GM12878 (cell line): ENCODE data around the gene NFIX. TPM values are rescaled to one million over a fixed set of nuclear protein-coding genes. Genes with fewer than 3 reads are reported as not detected.

ENCODE experiments used
- BHLHE40 ChIP-seq, 2 experiments: fragments of 450-650 bp in 1 of 2; IDR thresholded peaks; 2 replicates each; pipeline ENCODE4 v1.6.1; 2011 to 2017; ENCODE audit warnings: low read depth in 2 of 2, borderline replicate concordance in 1 of 2, improper control_type of control experiment in 1 of 2, low read length in 1 of 2, mild to moderate bottlenecking in 1 of 2
- CBFB ChIP-seq: IDR thresholded peaks from 2 replicates; pipeline ENCODE4 v1.6.1; 2016; ENCODE audit warnings: antibody characterized with exemption, low read depth
- CBX3 ChIP-seq: fragments of 200-600 bp; sonication (generic); IDR thresholded peaks from 2 replicates; pipeline ENCODE4 v1.6.1; 2016; ENCODE audit warnings: low read depth, borderline replicate concordance
- ESRRA ChIP-seq: IDR thresholded peaks from 2 replicates; pipeline ENCODE4 v1.6.1; 2012; ENCODE audit warnings: mild to moderate bottlenecking, low read length, improper control_type of control experiment
- ETV6 ChIP-seq, 2 experiments: fragments of 450-650 bp in 1 of 2; IDR thresholded peaks in 1 of 2; conservative IDR thresholded peaks in 1 of 2; 2 replicates each; pipeline ENCODE4 v1.6.1; 2014; ENCODE audit warnings: antibody characterized with exemption in 1 of 2, borderline replicate concordance in 1 of 2, low read depth in 1 of 2, mild to moderate bottlenecking in 1 of 2, moderate library complexity in 1 of 2
- FOS ChIP-seq: IDR thresholded peaks from 3 replicates; pipeline ENCODE4 v1.6.1; 2011; ENCODE audit warnings: borderline replicate concordance; ENCODE audit not compliant: insufficient read length; ENCODE audit errors: extremely low read depth
- GABPA ChIP-seq: IDR thresholded peaks from 2 replicates; pipeline ENCODE4 v1.6.1; 2014; ENCODE audit warnings: antibody characterized with exemption, low read depth, mild to moderate bottlenecking, inconsistent platforms
- HDGF ChIP-seq: fragments of 450-650 bp; IDR thresholded peaks from 2 replicates; pipeline ENCODE4 v1.6.1; 2016; ENCODE audit warnings: antibody characterized with exemption
- JUND ChIP-seq: IDR thresholded peaks from 2 replicates; pipeline ENCODE4 v1.6.1; 2012; ENCODE audit warnings: low read depth, mild to moderate bottlenecking, low read length, improper control_type of control experiment, moderate library complexity
- MXI1 ChIP-seq: fragments of 150-350 bp; IDR thresholded peaks from 2 replicates; pipeline ENCODE4 v1.6.1; 2011; ENCODE audit warnings: low read depth, mild to moderate bottlenecking, inconsistent platforms, low read length, improper control_type of control experiment
- MYC ChIP-seq: IDR thresholded peaks from 2 replicates; pipeline ENCODE4 v1.6.1; 2011; ENCODE audit warnings: mild to moderate bottlenecking, low read length, moderate library complexity, inconsistent platforms; ENCODE audit not compliant: insufficient read depth, insufficient replicate concordance, insufficient read length, severe bottlenecking
- NFIC ChIP-seq: IDR thresholded peaks from 2 replicates; pipeline ENCODE4 v1.6.1; 2012; ENCODE audit warnings: low read depth, mild to moderate bottlenecking, inconsistent platforms, low read length, moderate library complexity
- POLR2AphosphoS5 ChIP-seq: IDR thresholded peaks from 2 replicates; pipeline ENCODE4 v1.6.1; 2011; ENCODE audit warnings: mild to moderate bottlenecking, low read length, inconsistent platforms
- RAD21 ChIP-seq: IDR thresholded peaks from 2 replicates; pipeline ENCODE4 v1.6.1; 2011; ENCODE audit warnings: mild to moderate bottlenecking, low read depth, low read length, moderate library complexity; ENCODE audit not compliant: insufficient read depth
- REST ChIP-seq: IDR thresholded peaks from 2 replicates; pipeline ENCODE4 v1.6.1; 2012; ENCODE audit warnings: mild to moderate bottlenecking, low read depth, low read length
- RFX5 ChIP-seq: IDR thresholded peaks from 2 replicates; pipeline ENCODE4 v1.6.1; 2011; ENCODE audit warnings: low read depth, low read length, improper control_type of control experiment
- SMC3 ChIP-seq: IDR thresholded peaks from 2 replicates; pipeline ENCODE4 v1.6.1; 2011; ENCODE audit warnings: low read length, improper control_type of control experiment, borderline replicate concordance
- STAT1 ChIP-seq: fragments of 450-650 bp; conservative IDR thresholded peaks from 2 replicates; pipeline ENCODE4 v1.6.1; 2014; ENCODE audit warnings: antibody characterized with exemption, mild to moderate bottlenecking
- ZNF207 ChIP-seq: fragments of 450-650 bp; IDR thresholded peaks from 2 replicates; pipeline ENCODE4 v1.6.1; 2014; ENCODE audit warnings: antibody characterized with exemption, mild to moderate bottlenecking, borderline replicate concordance
- ZNF24 ChIP-seq: fragments of 450-650 bp; IDR thresholded peaks from 2 replicates; pipeline ENCODE4 v1.6.1; 2017; ENCODE audit warnings: antibody characterized with exemption, mild to moderate bottlenecking
- ZNF274 ChIP-seq: IDR thresholded peaks from one replicate; pipeline ENCODE4 v1.8.0; 2011; ENCODE audit not compliant: insufficient read length, insufficient read depth
- ZZZ3 ChIP-seq: IDR thresholded peaks from 2 replicates; pipeline ENCODE4 v1.6.1; 2011; ENCODE audit warnings: low read depth; ENCODE audit not compliant: control insufficient read depth, insufficient read length
- polyA plus RNA-seq, 11 experiments: library from polyadenylated mRNA; depleted of rRNA in 4 of 11; unstranded in 6 of 11; stranded (reverse) in 5 of 11; fragments of >200 nt; fragmentation: Nextera tagmentation in 4 of 11; fragmentation: Illumina TruSeq in 1 of 11; extraction: Ambion mirVana in 4 of 11; extraction: Trizol in 1 of 11; gene quantifications; 1 replicate in 1 of 11; 2 replicates in 10 of 11; pipeline versions ENCODE4 v1.2.1 to v1.2.3, GENCODE V29; 2011 to 2016; ENCODE audit warnings: inconsistent platforms in 2 of 11, missing spikeins in 2 of 11, low read depth in 1 of 11
- total RNA-seq, 4 experiments: library from RNA; depleted of rRNA in 3 of 4; stranded (reverse); fragments of >200 nt in 3 of 4; fragmentation: Illumina TruSeq in 1 of 4; extraction: Trizol in 1 of 4; gene quantifications; 2 replicates each; pipeline versions ENCODE4 v1.2.1 to v1.2.3, GENCODE V29; 2013 to 2021
- TF ChIP-seq, protein P1 (sequence below): IDR thresholded peaks from 2 replicates; pipeline ENCODE4 v1.6.1; 2011; ENCODE audit warnings: low read depth, mild to moderate bottlenecking, low read length, moderate library complexity, borderline replicate concordance; ENCODE audit errors: extremely low read depth
- TF ChIP-seq, protein P2 (sequence below): IDR thresholded peaks from 2 replicates; pipeline ENCODE4 v1.6.1; 2012; ENCODE audit warnings: low read depth, low read length, improper control_type of control experiment

NFIX gene
- total and polyA plus RNA-seq, 10 of the 15 experiments (the other 5 are each of a cell fraction or from before 2014, with no cell fraction given), result 0.02 to 2.2 (median 0.28) TPM

DNA sequence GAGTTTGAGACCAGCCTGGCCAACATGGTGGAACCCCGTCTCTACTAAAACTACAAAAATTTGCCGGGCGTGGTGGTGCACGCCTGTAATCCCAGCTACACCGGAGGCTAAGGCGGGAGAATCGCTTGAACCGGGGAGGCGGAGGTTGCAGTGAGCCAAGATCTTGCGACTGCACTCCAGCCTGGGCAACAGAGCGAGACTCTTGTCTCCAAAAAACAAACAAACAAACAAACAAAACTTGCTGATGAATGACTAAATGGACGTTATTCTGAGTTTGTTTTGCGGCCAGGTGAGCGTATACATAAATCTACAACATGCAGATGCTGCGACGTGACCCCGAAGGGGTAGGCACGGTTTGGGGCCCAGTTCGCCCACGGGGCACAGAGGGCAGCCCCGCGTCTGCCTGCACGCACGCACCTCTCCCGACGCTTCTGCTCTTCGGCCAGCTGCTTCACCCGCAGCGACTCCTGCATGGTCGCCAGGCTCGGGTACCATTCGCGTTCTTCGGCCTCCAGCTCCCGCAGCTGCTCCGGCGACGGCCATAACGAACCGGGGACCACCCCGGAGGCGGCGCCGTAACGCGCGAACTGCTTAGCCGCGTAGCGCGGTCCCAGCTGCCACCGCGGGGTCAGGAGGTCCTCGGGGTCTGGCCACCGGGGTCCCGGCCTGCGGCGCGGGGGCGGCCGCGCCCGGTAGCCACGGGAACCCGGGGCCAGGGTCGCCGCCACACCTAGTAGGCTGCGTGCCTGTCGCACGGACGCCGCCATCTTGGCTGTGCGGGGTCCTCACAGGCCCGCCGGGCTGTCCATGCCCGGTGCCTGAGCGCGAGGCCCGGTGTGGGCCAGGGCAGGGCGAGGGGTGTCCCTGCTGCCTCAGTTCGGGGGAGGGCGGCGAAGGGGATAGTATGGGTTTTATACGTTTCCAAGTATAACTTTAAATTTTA is 38.6 kb upstream of the NFIX start, which contains the start of gene GADD45GIP1 (continued):
- TF ChIP-seq HDGF (no peak), FOS (no peak), ZNF207 (peak; percentile 70; the same call in 1 of the 2 replicates), POLR2AphosphoS5 (peak; percentile 91), RFX5 (no peak), GABPA (no peak), SMC3 (no peak), CBFB (no peak), ETV6 (conservative IDR thresholded peaks at IDR 0.05 in 1 of 2, IDR thresholded peaks at IDR 0.05 in 1 of 2; ENCODE audit: borderline replicate concordance in 1 of 2, low read depth in 1 of 2) (no peak), CBX3 (no peak), MXI1 (peak; percentile 87), MYC (peak; percentile 64), BHLHE40 (IDR thresholded peaks at IDR 0.05; ENCODE audit: borderline replicate concordance in 1 of 2, low read depth in 2 of 2, low read length in 1 of 2) (peak in 1 of 2 experiments; percentile 64; a peak in 2 of 4 replicates), ZNF274 (no peak), RAD21 (no peak), STAT1 (0 out of 2 replicates have a peak, but pooled peaks have one; percentile 17), REST (no peak; the same call in 1 of the 2 replicates), NFIC (no peak), ZNF24 (no peak), ZZZ3 (no peak), JUND (no peak), ESRRA (no peak)
- TF ChIP-seq, protein P1, sequence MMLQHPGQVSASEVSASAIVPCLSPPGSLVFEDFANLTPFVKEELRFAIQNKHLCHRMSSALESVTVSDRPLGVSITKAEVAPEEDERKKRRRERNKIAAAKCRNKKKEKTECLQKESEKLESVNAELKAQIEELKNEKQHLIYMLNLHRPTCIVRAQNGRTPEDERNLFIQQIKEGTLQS, result no peak
- TF ChIP-seq, protein P2, sequence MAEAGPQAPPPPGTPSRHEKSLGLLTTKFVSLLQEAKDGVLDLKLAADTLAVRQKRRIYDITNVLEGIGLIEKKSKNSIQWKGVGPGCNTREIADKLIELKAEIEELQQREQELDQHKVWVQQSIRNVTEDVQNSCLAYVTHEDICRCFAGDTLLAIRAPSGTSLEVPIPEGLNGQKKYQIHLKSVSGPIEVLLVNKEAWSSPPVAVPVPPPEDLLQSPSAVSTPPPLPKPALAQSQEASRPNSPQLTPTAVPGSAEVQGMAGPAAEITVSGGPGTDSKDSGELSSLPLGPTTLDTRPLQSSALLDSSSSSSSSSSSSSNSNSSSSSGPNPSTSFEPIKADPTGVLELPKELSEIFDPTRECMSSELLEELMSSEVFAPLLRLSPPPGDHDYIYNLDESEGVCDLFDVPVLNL, result no peak
